Measurements from ENCODE around the gene FUT7.

FUT7 gene

GRCh38 chr9:137000177-137000930 lies 31.5 kb downstream of the FUT7 start:
- DNase-seq: no peak

GRCh38 chr9:136997830-136998234 lies 34.1 kb downstream of the FUT7 start:
- no peak for DNase-seq

- no peak for DNase-seq
Measured at GRCh38 chr9:136997371-136997770, 34.5 kb downstream of the FUT7 start.

- no peak for DNase-seq
Measured at GRCh38 chr9:136996361-136997292, 35.3 kb downstream of the FUT7 start, which contains the start of gene CLIC3. TSS of gene CLIC3 (minus strand) at chr9:136996568. CDS start at chr9:136996543, 25 bp downstream.

- no peak for DNase-seq
Measured at GRCh38 chr9:136995772-136996311, 36.0 kb downstream of the FUT7 start.

- DNase-seq: no peak
Measured at GRCh38 chr9:136995362-136995761, 36.5 kb downstream of the FUT7 start.

- no peak for DNase-seq
Measured at GRCh38 chr9:136994888-136995230, 37.0 kb downstream of the FUT7 start.

- DNase-seq: no peak
Measured at GRCh38 chr9:136994180-136994887, 37.6 kb downstream of the FUT7 start.

- no peak for DNase-seq
Measured at GRCh38 chr9:136992819-136993369, 39.0 kb downstream of the FUT7 start.

GRCh38 chr9:136991993-136992818 lies 39.7 kb downstream of the FUT7 start, which contains the start of gene PAXX:
TSS of gene PAXX (plus strand) at chr9:136992422. CDS start at chr9:136992444, 22 bp downstream.
- peak; percentile 9 for DNase-seq

- no peak for DNase-seq
Measured at GRCh38 chr9:136990242-136990911, 41.5 kb downstream of the FUT7 start.

- no peak for DNase-seq
Measured at GRCh38 chr9:136988872-136989271, 43.0 kb downstream of the FUT7 start.

GRCh38 chr9:136985853-136986252 lies 46.0 kb downstream of the FUT7 start:
- no peak for DNase-seq

- DNase-seq: no peak
Measured at GRCh38 chr9:136985027-136985602, 46.8 kb downstream of the FUT7 start.

- DNase-seq: no peak
Measured at GRCh38 chr9:136984464-136985026, 47.3 kb downstream of the FUT7 start.

GRCh38 chr9:136983656-136984314 lies 48.1 kb downstream of the FUT7 start:
- DNase-seq: no peak

- no peak for DNase-seq
Measured at GRCh38 chr9:136983167-136983566, 48.7 kb downstream of the FUT7 start.

- no peak for DNase-seq
Measured at GRCh38 chr9:136982232-136983051, 49.4 kb downstream of the FUT7 start, which contains the start of gene LCNL1. TSS of gene LCNL1 (plus strand) at chr9:136982993. CDS start at chr9:136983587, 594 bp downstream.

All from NCI-H187 treated with DMSO at 0.1 percent for 48 hours (cell line).